GM19238 (cell line): ENCODE data around the gene C1orf21.

Experiments used
- DNase-seq: peaks from one replicate; pipeline ENCODE4 v3.0.0; 2011; ENCODE audit warnings: low spot score; ENCODE audit not compliant: insufficient read length

Gene C1orf21

DNA sequence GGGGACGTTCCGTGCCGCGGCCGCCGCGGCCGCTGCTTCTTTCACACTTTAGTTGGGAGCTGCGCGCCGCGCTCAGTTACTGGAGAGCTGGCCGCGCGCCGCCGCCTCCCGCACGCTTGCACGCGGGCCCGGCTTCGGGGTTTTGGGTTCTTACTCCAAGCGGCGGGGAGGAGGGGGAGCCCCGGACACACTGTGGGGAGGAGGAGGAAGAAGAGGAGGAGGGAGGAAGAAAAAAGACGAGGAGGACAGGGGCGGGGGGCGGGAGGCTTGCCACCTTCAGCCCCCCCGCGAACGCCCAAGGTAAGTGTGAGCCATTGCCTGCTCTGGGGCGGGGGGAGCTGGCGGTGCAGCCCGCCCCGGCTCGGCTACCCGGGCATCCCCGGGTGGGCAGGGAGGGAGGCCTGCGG is 243 bp downstream of the C1orf21 start:
- no peak for DNase-seq

GRCh38 chr1:184387476-184388318 is 868 bp downstream of the C1orf21 start:
- no peak for DNase-seq

- DNase-seq = no peak
Observed at GRCh38 chr1:184388319-184388889, 1.6 kb downstream of the C1orf21 start.

DNA sequence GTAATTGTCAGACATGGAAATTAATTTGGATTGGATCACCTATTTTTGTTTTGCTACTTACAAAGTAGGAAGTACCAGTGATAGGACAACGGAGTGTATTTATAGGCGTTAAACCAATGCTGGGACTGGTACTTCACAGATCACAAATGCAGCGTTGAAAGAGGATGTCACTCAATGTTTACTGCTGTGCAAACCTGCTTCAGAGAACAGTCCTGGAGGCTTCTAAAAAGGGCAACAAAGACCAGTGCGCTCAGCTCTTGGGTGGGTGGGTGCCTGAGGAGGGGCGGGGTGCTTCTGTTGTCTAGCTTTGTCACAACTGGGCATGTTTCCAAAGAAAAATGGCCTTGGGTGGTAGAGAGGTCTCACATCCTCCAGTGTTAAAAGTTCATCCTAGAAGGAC is 2.1 kb downstream of the C1orf21 start:
- no peak for DNase-seq

DNA sequence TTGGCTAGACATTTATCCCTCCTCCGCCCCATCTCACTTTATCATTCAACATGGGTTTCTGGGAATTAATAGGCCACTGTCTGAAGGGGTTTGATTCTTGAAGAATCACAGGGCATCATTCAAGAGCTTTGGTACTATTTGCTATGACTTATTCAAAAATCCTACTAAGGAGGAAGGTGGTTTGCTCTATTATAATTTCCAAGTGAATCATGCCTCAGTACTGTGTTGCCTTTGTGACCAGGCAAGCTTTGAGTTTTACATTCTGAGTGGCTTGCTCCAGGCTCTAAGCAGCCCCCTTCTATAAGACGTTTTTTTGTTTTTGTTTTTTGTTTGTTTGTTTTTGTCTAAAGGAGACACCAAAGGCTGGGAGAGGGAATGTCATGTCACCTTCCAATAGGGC is 2.6 kb downstream of the C1orf21 start:
- no peak for DNase-seq

GRCh38 chr1:184390889-184391288 is 4.1 kb downstream of the C1orf21 start:
- no peak for DNase-seq

- no peak for DNase-seq
Observed at GRCh38 chr1:184392067-184392466, 5.2 kb downstream of the C1orf21 start.

- DNase-seq = no peak
Observed at GRCh38 chr1:184392779-184393522, 6.1 kb downstream of the C1orf21 start.

- DNase-seq = no peak
Observed at GRCh38 chr1:184393962-184394361, 7.1 kb downstream of the C1orf21 start.

DNA sequence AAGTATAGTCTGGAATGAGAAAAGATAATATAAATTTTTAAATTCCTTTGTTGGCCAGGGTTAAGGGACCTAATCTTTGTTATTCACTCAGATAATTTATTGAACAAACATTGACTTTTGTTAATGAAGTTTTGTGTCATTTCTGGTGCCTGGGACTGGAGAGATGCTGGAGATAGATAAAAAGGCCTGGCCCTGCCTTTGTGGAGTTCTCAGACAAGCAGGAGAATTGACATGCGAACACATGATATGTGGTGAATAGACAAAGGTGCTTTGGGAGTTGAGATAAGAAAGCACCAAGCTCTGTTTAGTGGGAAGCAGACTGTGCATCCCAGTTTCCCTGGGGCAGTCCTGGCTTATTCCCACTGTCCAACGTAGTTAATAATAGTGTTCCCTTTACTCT is 8.5 kb downstream of the C1orf21 start:
- DNase-seq = no peak

- DNase-seq = no peak
Observed at GRCh38 chr1:184395937-184396480, 9.2 kb downstream of the C1orf21 start.

GRCh38 chr1:184399192-184399847 is 12.5 kb downstream of the C1orf21 start:
- DNase-seq = no peak

- DNase-seq = no peak
Observed at GRCh38 chr1:184403961-184404726, 17.3 kb downstream of the C1orf21 start.

DNA sequence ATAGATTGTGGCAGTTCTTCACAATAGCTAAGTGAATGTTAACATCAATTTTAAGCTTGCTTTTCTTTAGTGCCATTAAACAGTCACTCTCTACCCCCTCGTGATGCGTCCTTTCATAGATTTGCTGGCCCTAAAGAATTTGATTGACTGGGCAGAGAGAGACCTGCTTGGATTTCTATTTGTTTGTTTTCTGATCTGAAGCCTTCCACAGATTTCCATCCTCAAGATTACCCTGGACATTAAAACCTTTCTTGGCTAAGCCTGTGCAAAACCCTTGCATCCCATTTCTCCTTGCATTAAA is 17.8 kb downstream of the C1orf21 start:
- DNase-seq = no peak

GRCh38 chr1:184405094-184405800 is 18.4 kb downstream of the C1orf21 start:
- no peak for DNase-seq

DNA sequence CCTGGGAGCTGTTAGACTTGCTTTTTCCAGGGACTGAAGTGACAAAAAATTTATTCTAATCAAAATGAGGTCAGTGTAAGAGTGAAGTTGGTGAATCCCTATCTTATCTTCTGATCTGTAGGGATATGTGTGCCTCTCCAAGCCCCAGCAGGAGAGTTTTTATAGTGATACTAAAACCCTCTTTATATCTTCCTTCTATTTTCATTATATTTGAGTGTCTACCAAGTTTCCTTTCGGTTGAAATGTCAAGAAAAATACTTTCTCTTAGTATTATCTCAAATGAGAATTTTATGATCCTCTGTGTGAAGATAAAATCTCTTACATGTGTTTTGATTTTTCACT is 18.9 kb downstream of the C1orf21 start:
- no peak for DNase-seq

- no peak for DNase-seq
Observed at GRCh38 chr1:184406479-184406878, 19.6 kb downstream of the C1orf21 start.

GRCh38 chr1:184407816-184408510 is 21.1 kb downstream of the C1orf21 start:
- no peak for DNase-seq

DNA sequence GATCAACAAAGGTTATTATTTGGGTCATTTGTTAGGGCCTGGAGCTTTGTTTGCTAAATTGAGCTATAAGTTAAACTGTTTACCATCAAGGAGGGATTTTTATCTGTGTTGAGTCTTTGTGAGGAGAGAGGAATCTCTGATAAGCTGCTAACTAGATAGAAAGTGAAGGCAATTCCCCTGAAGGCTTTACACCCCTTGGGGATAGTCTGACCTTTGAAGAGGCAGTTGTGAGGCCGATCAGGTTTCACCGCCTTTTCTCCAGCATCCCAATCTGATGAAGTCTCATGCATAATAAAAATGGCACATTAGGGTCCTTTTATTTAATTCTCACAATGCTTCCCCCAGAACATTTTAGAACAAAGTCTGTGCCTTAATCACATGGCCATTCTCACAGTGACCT is 21.8 kb downstream of the C1orf21 start:
- DNase-seq = no peak

DNA sequence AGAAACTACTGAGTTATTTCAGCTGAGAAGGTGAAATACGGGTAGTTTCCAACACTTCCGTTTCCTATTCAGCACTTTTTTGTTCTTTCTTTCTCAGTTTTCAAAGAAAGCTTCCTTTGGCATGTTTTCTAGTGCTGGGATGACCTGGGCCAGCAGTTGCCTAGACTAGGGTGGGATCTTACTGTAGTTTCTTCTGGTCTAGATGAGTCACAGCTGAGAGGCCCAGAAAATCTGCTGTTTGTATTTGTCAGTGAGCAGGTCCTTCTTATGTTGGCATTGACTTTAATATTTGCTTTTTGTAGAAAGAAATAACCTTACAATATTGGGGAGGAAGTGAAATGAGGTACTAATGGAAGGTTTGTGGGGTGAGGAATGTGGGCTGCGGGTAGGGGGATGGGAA is 22.2 kb downstream of the C1orf21 start:
- no peak for DNase-seq
